HCT116 (cell line): ENCODE data around the gene SYP. TPM values are rescaled to one million over a fixed set of nuclear protein-coding genes. Genes with fewer than 3 reads are reported as not detected.

Source experiments
- ATAC-seq: fragments of 200-7000 bp; cut with Tn5 transposase; 2 replicates; pipeline ENCODE4 v1.9.1; 2020; ENCODE audit warnings: mild to moderate bottlenecking, moderate library complexity
- BruUV-seq: library from RNA; stranded (reverse); fragments of 400-500 nt; replicated peaks from 2 replicates; lab custom pipeline; 2021; lab: Mats Ljungman, UMichigan
- CTCF ChIA-PET: fragments of 300-600 bp; sonication (Branson Sonifier 250); formaldehyde crosslinking; loops from one replicate; lab custom pipeline; 2021; ENCODE audit warnings: antibody characterized with exemption; lab: Charles Lee
- POLR2A ChIA-PET: fragments of 300-600, 350-600 bp; sonication (Branson Sonifier 250); formaldehyde crosslinking; loops from one replicate; lab custom pipeline; 2021; ENCODE audit warnings: antibody characterized with exemption; lab: Charles Lee
- RAD21 ChIA-PET, 2 experiments: fragments of 300-600 bp; sonication (Branson Sonifier 250); formaldehyde crosslinking; loops; one replicate each; lab custom pipeline; 2023; ENCODE audit warnings: low total read pairs in 2 of 2; ENCODE audit not compliant: uncharacterized antibody in 2 of 2, unreplicated experiment in 2 of 2, low non-redundant PET in 1 of 2; lab: Charles Lee
- DNase-seq: peaks from one replicate; pipeline ENCODE4 v3.0.0-alpha.2; 2010; ENCODE audit warnings: low read depth, low spot score
- H2AFZ ChIP-seq: fragments of 200-600 bp; shearing (Covaris generic), sonication (generic); 2 replicates; pipeline ENCODE4 v1.6.1; 2017; ENCODE audit warnings: low read depth, mixed run types, mixed read lengths, antibody characterized with exemption, low read length; ENCODE audit not compliant: poor library complexity, severe bottlenecking
- H3K27ac ChIP-seq: 2 replicates; pipeline ENCODE4 v1.5.1; 2012; ENCODE audit warnings: low read depth, low read length
- H3K27me3 ChIP-seq: fragments of 200-600 bp; sonication (generic); 2 replicates; pipeline ENCODE4 v1.6.1; 2016; ENCODE audit warnings: mixed run types, low read length, mixed read lengths; ENCODE audit not compliant: insufficient read depth
- H3K36me3 ChIP-seq, 2 experiments: fragments of 200-500 bp in 1 of 2; fragments of 200-600 bp in 1 of 2; sonication (Bioruptor generic) in 1 of 2; sonication (generic) in 1 of 2; 2 replicates each; pipeline versions ENCODE4 v1.5.1 to v1.6.1; 2014 to 2016; ENCODE audit warnings: low read length in 2 of 2, inconsistent platforms in 1 of 2, mixed read lengths in 1 of 2, mixed run types in 1 of 2; ENCODE audit not compliant: insufficient read depth in 2 of 2, control insufficient read depth in 1 of 2
- H3K4me1 ChIP-seq, 2 experiments: fragments of 200-600 bp in 1 of 2; sonication (generic) in 1 of 2; 2 replicates each; pipeline versions ENCODE4 v1.5.1 to v1.6.1; 2012 to 2017; ENCODE audit warnings: low read length in 2 of 2, inconsistent platforms in 1 of 2, mild to moderate bottlenecking in 1 of 2, mixed read lengths in 1 of 2, mixed run types in 1 of 2, moderate library complexity in 1 of 2; ENCODE audit not compliant: insufficient read depth in 2 of 2, control insufficient read depth in 1 of 2
- H3K4me2 ChIP-seq: fragments of 200-600 bp; sonication (generic); 2 replicates; pipeline ENCODE4 v1.6.1; 2017; ENCODE audit warnings: mixed run types, low read length, mixed read lengths
- H3K4me3 ChIP-seq, 2 experiments: fragments of 200-600 bp in 1 of 2; sonication (generic) in 1 of 2; replicated peaks in 1 of 2; 2 replicates each; pipeline ENCODE4 v1.5.1; 2011 to 2016; ENCODE audit warnings: low read length in 2 of 2, control low read depth in 1 of 2, low read depth in 1 of 2, mild to moderate bottlenecking in 1 of 2, mixed read lengths in 1 of 2, mixed run types in 1 of 2
- H3K79me2 ChIP-seq: fragments of 200-600 bp; sonication (generic); 2 replicates; pipeline ENCODE4 v1.6.1; 2017; ENCODE audit warnings: mild to moderate bottlenecking, mixed run types, low read length, moderate library complexity, mixed read lengths; ENCODE audit not compliant: insufficient read depth
- H3K9ac ChIP-seq: fragments of 200-600 bp; sonication (generic); 2 replicates; pipeline ENCODE4 v1.6.1; 2016; ENCODE audit warnings: low read length, mixed read lengths
- H3K9me2 ChIP-seq: fragments of 200-600 bp; sonication (generic), shearing (Covaris generic); 2 replicates; pipeline ENCODE4 v1.6.1; 2017; ENCODE audit warnings: mixed run types, mild to moderate bottlenecking, moderate library complexity; ENCODE audit not compliant: insufficient read depth
- H3K9me3 ChIP-seq, 2 experiments: fragments of 200-500 bp in 1 of 2; fragments of 200-600 bp in 1 of 2; sonication (Bioruptor generic) in 1 of 2; sonication (generic) in 1 of 2; 2 replicates each; pipeline ENCODE4 v1.6.1; 2014 to 2017; ENCODE audit warnings: low read length in 2 of 2, mixed read lengths in 2 of 2, inconsistent platforms in 1 of 2, low read depth in 1 of 2, mild to moderate bottlenecking in 1 of 2, mixed run types in 1 of 2, moderate library complexity in 1 of 2; ENCODE audit not compliant: control insufficient read depth in 1 of 2, insufficient read depth in 1 of 2
- H4K20me1 ChIP-seq: fragments of 200-600 bp; sonication (generic), shearing (Covaris generic); 2 replicates; pipeline ENCODE4 v1.6.1; 2017; ENCODE audit warnings: mixed run types, mild to moderate bottlenecking, moderate library complexity; ENCODE audit not compliant: insufficient read depth
- EZH2 ChIP-seq: fragments of 200-600 bp; sonication (generic); IDR thresholded peaks from 2 replicates; pipeline ENCODE4 v1.6.1; 2017; ENCODE audit warnings: antibody characterized with exemption, mixed run types
- POLR2AphosphoS5 ChIP-seq: IDR thresholded peaks from 2 replicates; pipeline ENCODE4 v1.6.1; 2011; ENCODE audit warnings: mild to moderate bottlenecking, low read depth, low read length, moderate library complexity
- RAD21 ChIP-seq: IDR thresholded peaks from 2 replicates; pipeline ENCODE4 v1.6.1; 2012; ENCODE audit warnings: low read depth, mild to moderate bottlenecking
- TCF7L2 ChIP-seq: IDR thresholded peaks from 2 replicates; pipeline ENCODE4 v1.7.0; 2011; ENCODE audit warnings: borderline replicate concordance, inconsistent platforms; ENCODE audit not compliant: insufficient read depth, insufficient read length; ENCODE audit errors: extremely low read depth
- intact Hi-C: fragments of 100-400 bp; cut with micrococcal nuclease; formaldehyde crosslinking; loops from 2 replicates; pipeline ENCODE4 v1.10.0; 2022
- total RNA-seq: library from RNA; stranded (reverse); gene quantifications from one replicate; pipeline ENCODE4 v1.2.1, GENCODE V29; 2021; ENCODE audit not compliant: unreplicated experiment
- TF ChIP-seq, protein P1 (sequence below): IDR thresholded peaks from 2 replicates; pipeline ENCODE4 v1.6.1; 2012; ENCODE audit warnings: low read depth

Gene SYP
- total RNA-seq, 1 experiment from 2014 or later = 1.2 TPM

GRCh38 chrX:49157194-49157593 is 42.8 kb downstream of the SYP start:
- ChIA-PET CTCF (no interaction called here), RAD21 (no interaction called here), POLR2A (no interaction called here)
- Histone ChIP-seq H3K27ac (no peak overlapping the region), H3K9ac (no peak overlapping the region), H3K4me3 (no peak overlapping the region), H3K27me3 (no peaks in the 10 kb centered on the region), H2AFZ (no peak overlapping the region), H4K20me1 (no peaks in the 10 kb centered on the region), H3K4me2 (no peak overlapping the region), H3K36me3 (no peaks in the 10 kb centered on the region), H3K4me1 (peaks cover 3 to 32% of the 10 kb centered on the region in 2 experiments), H3K9me3 (no peaks in the 10 kb centered on the region), H3K79me2 (no peaks in the 10 kb centered on the region), H3K9me2 (no peaks in the 10 kb centered on the region)
- intact Hi-C loops = no loop called here
- no peak for DNase-seq
- no TSS peak for BruUV-seq
- ATAC-seq = no peak
- no peak for TF ChIP-seq TCF7L2
- no peak for TF ChIP-seq EZH2
- TF ChIP-seq, protein P1, sequence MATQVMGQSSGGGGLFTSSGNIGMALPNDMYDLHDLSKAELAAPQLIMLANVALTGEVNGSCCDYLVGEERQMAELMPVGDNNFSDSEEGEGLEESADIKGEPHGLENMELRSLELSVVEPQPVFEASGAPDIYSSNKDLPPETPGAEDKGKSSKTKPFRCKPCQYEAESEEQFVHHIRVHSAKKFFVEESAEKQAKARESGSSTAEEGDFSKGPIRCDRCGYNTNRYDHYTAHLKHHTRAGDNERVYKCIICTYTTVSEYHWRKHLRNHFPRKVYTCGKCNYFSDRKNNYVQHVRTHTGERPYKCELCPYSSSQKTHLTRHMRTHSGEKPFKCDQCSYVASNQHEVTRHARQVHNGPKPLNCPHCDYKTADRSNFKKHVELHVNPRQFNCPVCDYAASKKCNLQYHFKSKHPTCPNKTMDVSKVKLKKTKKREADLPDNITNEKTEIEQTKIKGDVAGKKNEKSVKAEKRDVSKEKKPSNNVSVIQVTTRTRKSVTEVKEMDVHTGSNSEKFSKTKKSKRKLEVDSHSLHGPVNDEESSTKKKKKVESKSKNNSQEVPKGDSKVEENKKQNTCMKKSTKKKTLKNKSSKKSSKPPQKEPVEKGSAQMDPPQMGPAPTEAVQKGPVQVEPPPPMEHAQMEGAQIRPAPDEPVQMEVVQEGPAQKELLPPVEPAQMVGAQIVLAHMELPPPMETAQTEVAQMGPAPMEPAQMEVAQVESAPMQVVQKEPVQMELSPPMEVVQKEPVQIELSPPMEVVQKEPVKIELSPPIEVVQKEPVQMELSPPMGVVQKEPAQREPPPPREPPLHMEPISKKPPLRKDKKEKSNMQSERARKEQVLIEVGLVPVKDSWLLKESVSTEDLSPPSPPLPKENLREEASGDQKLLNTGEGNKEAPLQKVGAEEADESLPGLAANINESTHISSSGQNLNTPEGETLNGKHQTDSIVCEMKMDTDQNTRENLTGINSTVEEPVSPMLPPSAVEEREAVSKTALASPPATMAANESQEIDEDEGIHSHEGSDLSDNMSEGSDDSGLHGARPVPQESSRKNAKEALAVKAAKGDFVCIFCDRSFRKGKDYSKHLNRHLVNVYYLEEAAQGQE = no peak
- TF ChIP-seq POLR2AphosphoS5 = no peak
- TF ChIP-seq RAD21 = no peak
